DOHH2 (cell line): ENCODE measurements around the gene CGN.

Experiments used
- H3F3A ChIP-seq: fragments of 200-600 bp; sonication (generic), shearing (Covaris generic); 2 replicates; pipeline ENCODE4 v1.6.0; 2016; ENCODE audit warnings: antibody characterized with exemption, mild to moderate bottlenecking; ENCODE audit not compliant: control insufficient read depth, insufficient read depth
- H3K27ac ChIP-seq: fragments of 200-600 bp; sonication (generic); 2 replicates; pipeline ENCODE4 v1.5.1; 2014; ENCODE audit warnings: low read depth, mild to moderate bottlenecking, low read length, moderate library complexity
- H3K27me3 ChIP-seq: fragments of 200-600 bp; sonication (generic); 2 replicates; pipeline ENCODE4 v1.6.1; 2014; ENCODE audit warnings: mild to moderate bottlenecking, low read length, mixed read lengths; ENCODE audit not compliant: control insufficient read depth
- H3K36me3 ChIP-seq: fragments of 200-600 bp; sonication (generic); 2 replicates; pipeline ENCODE4 v1.6.1; 2014; ENCODE audit warnings: mild to moderate bottlenecking, low read length, moderate library complexity, mixed read lengths; ENCODE audit not compliant: control insufficient read depth
- H3K4me1 ChIP-seq: fragments of 200-600 bp; sonication (generic); 2 replicates; pipeline ENCODE4 v1.6.1; 2014; ENCODE audit warnings: mild to moderate bottlenecking, low read length, mixed read lengths; ENCODE audit not compliant: control insufficient read depth
- H3K4me2 ChIP-seq: fragments of 200-600 bp; sonication (generic); 2 replicates; pipeline ENCODE4 v1.6.0; 2014; ENCODE audit warnings: mild to moderate bottlenecking, low read length, moderate library complexity
- H3K4me3 ChIP-seq: fragments of 200-600 bp; sonication (generic); 2 replicates; pipeline ENCODE4 v1.5.1; 2014; ENCODE audit warnings: mild to moderate bottlenecking, low read length, mixed read lengths
- H3K79me2 ChIP-seq: fragments of 200-600 bp; sonication (generic); 2 replicates; pipeline ENCODE4 v1.6.1; 2014; ENCODE audit warnings: mild to moderate bottlenecking, low read length, mixed read lengths; ENCODE audit not compliant: control insufficient read depth
- H3K9me2 ChIP-seq: fragments of 200-600 bp; sonication (generic); replicated peaks from 2 replicates; pipeline ENCODE4 v1.6.1; 2014; ENCODE audit warnings: mild to moderate bottlenecking, low read length, mixed read lengths; ENCODE audit not compliant: control insufficient read depth
- H3K9me3 ChIP-seq: fragments of 200-600 bp; sonication (generic); 2 replicates; pipeline ENCODE4 v1.6.1; 2014; ENCODE audit warnings: antibody characterized with exemption, low read length, mixed read lengths; ENCODE audit not compliant: control insufficient read depth, insufficient read depth
- H4K20me1 ChIP-seq: fragments of 200-600 bp; sonication (generic); 2 replicates; pipeline ENCODE4 v1.6.0; 2014; ENCODE audit warnings: low read depth, mild to moderate bottlenecking, antibody characterized with exemption, low read length, moderate library complexity; ENCODE audit not compliant: control insufficient read depth, insufficient read depth
- EZH2phosphoT487 ChIP-seq: fragments of 200-600 bp; sonication (generic); IDR thresholded peaks from 2 replicates; pipeline ENCODE4 v1.6.1; 2017; ENCODE audit warnings: borderline replicate concordance, mild to moderate bottlenecking, antibody characterized with exemption, low read length, moderate library complexity, mixed read lengths
- TF ChIP-seq, protein P1 (sequence below): fragments of 200-600 bp; sonication (generic); IDR thresholded peaks from one replicate; pipeline ENCODE4 v1.5.1; 2014; ENCODE audit warnings: antibody characterized with exemption, mild to moderate bottlenecking, low read depth, low read length; ENCODE audit not compliant: poor library complexity, severe bottlenecking

CGN gene

DNA sequence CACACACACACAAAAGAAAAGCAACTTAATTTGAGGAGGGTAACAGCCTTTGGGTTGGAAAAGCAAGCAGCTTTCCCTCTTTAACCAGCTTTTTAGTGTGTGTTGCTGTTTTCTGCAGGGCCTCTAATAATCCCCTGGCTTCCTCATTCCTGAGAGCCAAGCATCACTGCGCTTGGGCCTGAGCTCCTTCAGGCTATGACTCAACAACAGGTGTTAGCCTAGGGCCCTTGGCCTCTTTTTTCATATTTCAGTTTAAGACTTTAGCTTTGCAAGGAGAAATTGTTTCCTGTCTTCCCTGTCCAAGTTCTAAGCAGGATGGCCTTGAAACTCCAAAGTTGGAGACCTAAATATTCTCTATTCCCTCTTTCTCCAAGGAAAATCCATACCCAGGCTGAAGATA, 74.4 kb downstream of the CGN start:
- TF ChIP-seq EZH2phosphoT487, result no peak
- TF ChIP-seq, protein P1, sequence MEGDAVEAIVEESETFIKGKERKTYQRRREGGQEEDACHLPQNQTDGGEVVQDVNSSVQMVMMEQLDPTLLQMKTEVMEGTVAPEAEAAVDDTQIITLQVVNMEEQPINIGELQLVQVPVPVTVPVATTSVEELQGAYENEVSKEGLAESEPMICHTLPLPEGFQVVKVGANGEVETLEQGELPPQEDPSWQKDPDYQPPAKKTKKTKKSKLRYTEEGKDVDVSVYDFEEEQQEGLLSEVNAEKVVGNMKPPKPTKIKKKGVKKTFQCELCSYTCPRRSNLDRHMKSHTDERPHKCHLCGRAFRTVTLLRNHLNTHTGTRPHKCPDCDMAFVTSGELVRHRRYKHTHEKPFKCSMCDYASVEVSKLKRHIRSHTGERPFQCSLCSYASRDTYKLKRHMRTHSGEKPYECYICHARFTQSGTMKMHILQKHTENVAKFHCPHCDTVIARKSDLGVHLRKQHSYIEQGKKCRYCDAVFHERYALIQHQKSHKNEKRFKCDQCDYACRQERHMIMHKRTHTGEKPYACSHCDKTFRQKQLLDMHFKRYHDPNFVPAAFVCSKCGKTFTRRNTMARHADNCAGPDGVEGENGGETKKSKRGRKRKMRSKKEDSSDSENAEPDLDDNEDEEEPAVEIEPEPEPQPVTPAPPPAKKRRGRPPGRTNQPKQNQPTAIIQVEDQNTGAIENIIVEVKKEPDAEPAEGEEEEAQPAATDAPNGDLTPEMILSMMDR, result no peak
- Histone ChIP-seq H3K27ac (no peak overlapping the region), H3K9me2 (no peaks in the 10 kb centered on the region), H3K4me2 (no peak overlapping the region), H3K9me3 (no peaks in the 10 kb centered on the region), H4K20me1 (no peaks in the 10 kb centered on the region), H3K79me2 (no peaks in the 10 kb centered on the region), H3K4me1 (no peaks in the 10 kb centered on the region), H3K36me3 (no peaks in the 10 kb centered on the region), H3K4me3 (no peak overlapping the region), H3K27me3 (peaks cover 3% of the 10 kb centered on the region; the same call in 1 of the 2 replicates), H3F3A (no peaks in the 10 kb centered on the region)
